Right renal pelvis (tissue), 4 donors: Measurements from ENCODE around the gene CORIN. TPM values are rescaled to one million over a fixed set of nuclear protein-coding genes. Genes with fewer than 3 reads are reported as not detected.
A peak's percentile ranks its signal among the peaks of the same experiment; 100 is the strongest.
"Not testable (repeated sequence)": the region's sequence is repeated elsewhere in the genome, so short reads cannot be mapped to it uniquely, and the experiment has no call there.

Source experiments
- DNase-seq, 4 donors: peaks; one replicate each; pipeline ENCODE4 v3.0.0-alpha.2; 2013; ENCODE audit warnings: low read depth in 4 of 4, low spot score in 3 of 4, missing footprints in 1 of 4
- polyA plus RNA-seq, 4 donors: library from polyadenylated mRNA; unstranded; fragments of 120-200 nt; gene quantifications; one replicate each; pipeline ENCODE4 v1.2.1, GENCODE V29; 2013; ENCODE audit not compliant: insufficient read length in 4 of 4

The CORIN gene
- polyA plus RNA-seq, 4 donors = 4.2 to 5.8 (median 4.9) TPM

DNA sequence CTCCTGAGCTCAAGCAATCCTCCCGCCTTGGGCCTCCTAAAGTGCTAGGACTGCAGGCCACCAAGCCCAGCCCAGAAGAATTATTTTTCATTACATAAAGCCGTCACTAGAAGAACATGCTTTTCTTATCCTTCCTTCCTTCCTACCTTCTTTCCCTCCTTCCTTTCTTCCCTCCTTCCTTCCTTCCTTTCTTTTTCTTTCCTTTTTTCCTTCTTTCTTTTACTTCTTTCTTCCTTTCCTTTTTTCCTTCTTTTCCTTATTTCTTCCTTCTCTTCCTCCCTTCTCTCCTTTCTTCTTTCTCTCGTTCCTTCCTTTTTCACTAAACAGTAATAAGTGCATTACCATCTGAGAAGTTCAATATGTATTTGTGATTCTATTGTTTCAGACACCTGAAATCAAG, 231.4 kb downstream of the CORIN start:
- no peak for DNase-seq

GRCh38 chr4:47598896-47599295, 239.0 kb downstream of the CORIN start:
- DNase-seq = no peak

DNA sequence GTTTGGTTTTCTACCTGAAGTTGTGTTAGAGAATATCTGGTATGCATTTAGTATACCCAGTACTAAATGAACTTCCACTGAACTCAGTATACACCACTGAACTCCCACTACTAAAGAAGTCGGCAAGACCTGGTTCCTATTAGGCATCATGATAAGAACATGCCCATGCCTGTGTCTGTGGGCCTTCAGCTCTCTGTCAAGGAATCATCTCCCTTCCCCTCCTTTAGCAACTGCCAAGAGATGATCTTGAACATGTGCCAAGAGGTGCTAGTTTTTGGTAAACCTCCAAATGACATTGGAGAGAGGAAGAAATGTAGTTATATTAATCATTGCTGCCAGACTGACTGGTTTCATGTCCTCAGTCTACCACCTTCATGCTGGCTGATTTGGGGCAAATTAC, 239.5 kb downstream of the CORIN start:
- no peak for DNase-seq

DNA sequence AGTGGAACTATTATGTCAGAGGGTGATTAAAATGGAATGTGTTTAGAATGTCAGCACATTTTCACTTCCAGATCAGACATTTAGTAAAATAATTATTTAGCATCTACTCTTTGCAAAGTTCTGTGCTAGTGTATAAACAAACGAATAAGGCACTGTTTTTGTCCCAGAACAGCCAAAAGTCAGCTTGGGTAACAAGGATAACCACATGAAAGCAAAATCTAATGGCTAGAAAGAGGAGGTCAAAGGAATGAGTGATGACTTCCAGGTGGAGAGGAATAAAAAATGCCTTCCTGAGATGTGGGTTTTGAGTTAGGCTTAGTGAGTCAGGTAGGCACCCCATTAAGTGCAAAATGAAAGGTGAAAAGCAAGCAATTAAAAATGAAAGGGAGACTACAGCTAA, 240.2 kb downstream of the CORIN start:
- no peak for DNase-seq

DNA sequence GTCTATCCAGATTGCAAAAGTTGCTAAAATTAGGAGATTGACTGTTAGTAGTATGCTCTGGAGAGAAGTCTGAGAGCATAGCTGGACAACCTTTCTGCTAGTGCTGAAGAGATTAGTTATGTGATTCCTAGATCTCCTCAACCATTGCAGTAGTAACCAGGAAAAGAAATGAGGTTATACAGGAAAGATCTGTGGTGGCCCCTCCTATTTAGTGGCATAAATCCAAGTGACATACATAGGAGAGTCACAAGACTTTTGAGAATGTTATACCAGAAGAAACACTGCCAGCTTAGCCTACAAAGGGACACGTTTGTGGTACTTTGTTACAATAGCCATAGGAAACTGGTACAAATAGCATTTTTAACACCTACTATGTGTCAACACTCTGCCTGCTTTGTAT, 247.5 kb downstream of the CORIN start:
- no peak for DNase-seq

- no peak for DNase-seq
Measured at GRCh38 chr4:47579235-47579634, 258.6 kb downstream of the CORIN start.

- peak; percentile 15 to 55 (median 43) for DNase-seq
Measured at GRCh38 chr4:47577779-47578553, 259.9 kb downstream of the CORIN start.

DNA sequence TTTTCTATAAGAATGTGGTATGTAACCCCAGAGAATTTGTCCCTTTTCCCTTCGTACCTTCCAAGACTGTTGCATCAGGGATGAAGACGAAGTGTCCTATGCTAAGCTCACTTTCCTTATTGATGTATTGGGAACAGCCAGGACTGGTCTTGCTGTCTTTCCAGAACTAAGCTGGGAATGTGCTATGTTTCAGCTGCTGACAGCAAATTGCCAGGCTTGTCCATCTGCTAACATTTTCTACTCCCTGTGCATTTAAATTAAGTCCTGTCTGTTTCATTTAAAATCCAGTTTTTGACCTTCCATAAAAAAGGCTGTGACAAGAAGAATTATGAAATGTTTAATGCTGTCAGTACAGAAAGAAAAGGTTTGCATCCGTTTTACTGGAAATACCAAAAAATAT, 264.9 kb downstream of the CORIN start:
- DNase-seq = no peak

DNA sequence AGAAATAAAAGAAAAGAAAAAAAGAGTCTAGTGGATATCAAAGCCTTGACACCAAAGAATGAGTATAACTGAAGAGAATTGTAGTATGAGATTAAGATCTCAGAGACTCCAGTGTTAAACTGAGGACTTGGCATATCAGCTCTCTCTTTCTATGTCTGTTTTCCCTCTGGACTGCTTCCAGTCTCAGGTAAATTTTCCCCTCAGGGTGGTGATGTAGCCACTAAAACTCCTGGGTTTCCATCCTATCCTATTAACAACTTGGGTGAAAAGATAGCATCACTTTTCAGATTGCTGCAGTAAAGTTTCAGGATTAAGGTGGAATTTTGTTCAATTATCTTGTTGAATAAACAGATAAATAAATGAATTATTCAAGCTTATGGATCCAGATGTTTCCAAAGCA, 267.1 kb downstream of the CORIN start:
- no peak for DNase-seq

GRCh38 chr4:47567511-47567910, 270.4 kb downstream of the CORIN start:
- DNase-seq = no peak

GRCh38 chr4:47566969-47567368, 270.9 kb downstream of the CORIN start:
- DNase-seq = no peak

DNA sequence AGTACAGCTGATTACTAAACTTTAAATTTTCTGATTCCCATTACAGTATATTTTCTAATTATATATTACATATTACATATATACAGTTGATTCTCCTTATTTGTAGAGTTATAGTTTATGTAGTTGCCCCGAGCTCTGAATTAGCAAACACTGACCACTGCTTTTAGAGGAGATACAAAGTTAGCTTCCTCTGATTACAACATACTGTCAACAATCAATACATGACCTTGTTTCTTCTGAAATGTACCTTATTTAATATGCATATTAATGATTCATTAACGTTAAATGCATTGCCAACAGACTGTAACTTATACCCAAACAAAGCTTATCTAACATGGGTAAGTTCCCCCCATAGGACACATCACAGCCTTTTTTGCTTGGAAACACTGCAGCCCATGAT, 271.3 kb downstream of the CORIN start:
- DNase-seq = no peak

DNA sequence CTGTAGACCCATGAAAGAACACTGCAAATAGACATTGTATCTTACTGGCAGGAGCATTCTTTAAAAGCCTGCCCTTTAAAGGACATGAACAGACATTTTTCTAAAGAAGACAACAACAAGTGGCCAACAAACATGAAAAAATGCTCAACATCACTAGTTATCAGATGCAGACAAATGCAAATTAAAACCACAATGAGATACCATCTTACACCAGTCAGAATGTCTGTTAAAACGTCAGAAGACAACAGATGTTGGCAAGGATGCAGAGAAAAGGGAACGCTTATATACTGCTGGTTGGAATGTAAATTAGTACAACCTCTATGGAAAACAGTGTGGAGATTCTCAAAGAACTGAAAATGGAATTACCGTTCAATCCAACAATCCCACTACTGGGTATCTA, 275.6 kb downstream of the CORIN start:
- DNase-seq = no peak

DNA sequence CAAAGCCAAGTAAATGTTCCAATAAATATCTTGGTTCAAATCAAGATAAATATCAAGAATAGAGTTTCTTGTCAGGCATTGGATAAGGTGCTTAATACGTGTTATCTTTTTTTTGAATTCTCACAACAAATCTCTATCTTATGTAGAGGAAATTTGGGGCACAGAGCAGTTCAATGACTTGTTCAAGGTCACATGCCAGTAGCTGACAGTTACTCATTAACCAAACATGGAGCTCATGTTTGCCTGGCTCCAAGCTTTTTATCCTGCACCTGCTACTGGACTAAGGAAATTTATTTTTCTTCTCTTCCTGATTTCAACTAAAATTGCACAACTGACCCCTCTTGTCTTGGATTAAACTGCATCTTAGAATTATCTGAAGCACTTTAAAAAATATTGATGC, 276.5 kb downstream of the CORIN start:
- DNase-seq = no peak

GRCh38 chr4:47560682-47561081, 277.2 kb downstream of the CORIN start:
- DNase-seq = no peak

- DNase-seq = no peak
Measured at GRCh38 chr4:47557255-47557654, 280.6 kb downstream of the CORIN start.

DNA sequence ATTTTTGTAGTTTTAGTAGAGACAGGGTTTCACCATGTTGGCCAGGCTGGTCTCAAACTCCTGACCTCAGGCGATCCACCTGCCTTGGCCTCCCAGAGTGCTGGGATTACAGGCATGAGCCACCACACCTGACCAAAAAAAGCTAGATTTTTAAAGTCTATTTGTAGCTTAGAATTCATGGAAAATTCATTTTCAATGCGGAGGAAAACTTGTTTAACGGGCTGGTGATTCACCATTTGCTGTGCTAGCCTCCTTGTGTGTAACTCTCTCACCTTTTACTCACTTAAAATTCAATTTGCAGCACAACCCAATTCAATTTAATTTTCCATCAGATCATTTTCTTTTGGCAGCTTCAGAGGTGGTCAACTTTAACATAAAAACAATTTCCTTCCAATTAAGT, 281.9 kb downstream of the CORIN start:
- DNase-seq = not testable (repeated sequence)

DNA sequence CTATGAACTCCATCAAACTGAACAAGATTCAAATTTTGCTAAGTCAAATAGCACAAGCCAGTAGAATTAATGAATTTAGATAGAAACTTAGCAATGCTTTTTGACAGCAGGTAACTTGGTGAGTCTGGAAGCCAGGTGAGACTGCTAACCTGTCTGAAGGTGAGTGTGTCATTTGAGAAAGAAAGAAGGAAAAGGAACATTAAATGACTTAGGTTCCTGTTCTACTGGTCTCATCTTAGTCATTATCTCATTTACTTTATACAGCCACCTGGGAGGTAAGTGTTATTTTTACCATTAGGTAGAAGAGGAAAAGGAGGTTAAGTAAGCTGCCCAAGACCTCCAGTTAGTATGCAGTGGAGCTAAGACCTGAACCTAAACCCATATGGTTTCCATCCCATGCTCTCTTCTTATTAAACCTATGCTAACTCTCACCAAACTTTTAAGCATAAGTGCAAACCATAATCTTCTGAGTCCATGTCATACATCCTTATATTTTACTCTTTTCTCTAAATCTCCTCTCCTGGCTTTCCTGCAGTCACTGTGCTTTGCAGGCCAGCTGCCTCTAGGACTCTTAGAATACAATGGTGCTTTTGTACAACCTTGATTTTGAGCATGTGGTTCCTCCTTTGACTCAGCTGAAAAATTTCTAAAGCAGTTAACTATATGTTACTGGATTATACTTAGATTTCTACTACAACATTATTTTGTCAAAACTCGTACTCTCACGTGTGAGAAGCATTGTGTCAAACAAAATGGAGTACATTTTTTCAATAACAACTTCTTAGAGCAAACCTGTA, 284.3 kb downstream of the CORIN start:
- DNase-seq = no peak

GRCh38 chr4:47551682-47552081, 286.2 kb downstream of the CORIN start:
- no peak for DNase-seq

GRCh38 chr4:47550899-47551548, 286.8 kb downstream of the CORIN start:
- DNase-seq = no peak

- not testable (repeated sequence) for DNase-seq
Measured at GRCh38 chr4:47550357-47550756, 287.5 kb downstream of the CORIN start.
